ENCODE measurements around the gene PARD3B.

- no peak for TF ChIP-seq ZNF274 (IDR thresholded peaks at IDR 0.05; ENCODE audit: low read depth, low read length)
- no peak for TF ChIP-seq YY1 (IDR thresholded peaks at IDR 0.05; ENCODE audit: insufficient read depth, insufficient read length)
These were observed 317.5 kb downstream of the PARD3B start for GRCh38 chr2:204862809-204863208.

Data from NT2/D1 (cell line).